GM21786 (cell line): Measurements from ENCODE around the gene CLGN.

Experiments used
- ATAC-seq: cut with Tn5 transposase; IDR thresholded peaks from one replicate; pipeline ENCODE4 v1.9.1; 2021; ENCODE audit not compliant: unreplicated experiment

The CLGN gene

DNA sequence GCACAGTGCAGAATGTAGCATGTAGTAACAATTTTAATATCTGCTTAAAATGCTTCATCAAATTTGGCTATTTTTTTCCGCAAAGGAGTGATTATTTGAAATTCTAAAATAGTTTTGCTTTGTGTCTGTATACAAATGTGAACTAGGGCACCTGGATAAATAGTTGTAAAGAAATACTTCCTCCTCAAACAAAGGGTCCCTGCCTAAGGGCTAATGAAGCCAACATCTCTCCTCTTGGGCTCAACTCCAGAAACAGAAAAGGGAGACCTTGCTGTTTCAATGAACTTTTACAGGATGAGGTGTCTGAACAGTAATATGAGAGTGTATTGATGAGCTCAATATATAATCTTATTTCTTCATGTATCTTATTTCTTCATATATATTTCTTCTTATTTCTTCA lies 84.8 kb downstream of the CLGN start:
- ATAC-seq: no peak
